Retinal pigment epithelial cell (primary cell): Measurements from ENCODE around the gene KCNG1.
A peak's percentile ranks its signal among the peaks of the same experiment; 100 is the strongest.
"Not testable (repeated sequence)": the region's sequence is repeated elsewhere in the genome, so short reads cannot be mapped to it uniquely, and the experiment has no call there.

Experiments
- DNase-seq: peaks from one replicate; pipeline ENCODE4 v3.0.0-alpha.2; 2010; ENCODE audit warnings: low read depth
- H3K4me3 ChIP-seq: 2 replicates; pipeline ENCODE4 v1.5.1; 2011; ENCODE audit warnings: mild to moderate bottlenecking, low read length, control low read depth, moderate library complexity
- CTCF ChIP-seq: conservative IDR thresholded peaks from 2 replicates; pipeline ENCODE4 v1.5.1; 2011; ENCODE audit warnings: low read depth, low read length, control low read depth, inconsistent platforms

Gene KCNG1

GRCh38 chr20:50982363-50982762 lies 40.5 kb downstream of the KCNG1 start:
- H3K4me3 ChIP-seq: no peak overlapping the region
- TF ChIP-seq CTCF: no peak
- DNase-seq: no peak

- no peak overlapping the region for H3K4me3 ChIP-seq
- TF ChIP-seq CTCF: no peak
- DNase-seq: no peak
Observed at GRCh38 chr20:50981714-50982048, 41.2 kb downstream of the KCNG1 start.

- no peak overlapping the region for H3K4me3 ChIP-seq
- TF ChIP-seq CTCF: peak; percentile 83
- DNase-seq: no peak
Observed at GRCh38 chr20:50980851-50981713, 41.8 kb downstream of the KCNG1 start.

- DNase-seq: peak; percentile 91
- no peak for TF ChIP-seq CTCF
- no peak overlapping the region for H3K4me3 ChIP-seq
Observed at GRCh38 chr20:50980071-50980681, 42.7 kb downstream of the KCNG1 start.

- not testable (repeated sequence) for DNase-seq, H3K4me3 ChIP-seq
Observed at GRCh38 chr20:50978533-50978932, 44.4 kb downstream of the KCNG1 start.

- TF ChIP-seq CTCF: no peak
- no peak for DNase-seq
- no peak overlapping the region for H3K4me3 ChIP-seq
Observed at GRCh38 chr20:50977066-50978021, 45.6 kb downstream of the KCNG1 start.

- TF ChIP-seq CTCF: no peak
- no peak for DNase-seq
- no peak overlapping the region for H3K4me3 ChIP-seq
Observed at GRCh38 chr20:50975701-50976330, 47.1 kb downstream of the KCNG1 start.
